ENCODE measurements around the gene SETD9. TPM values are rescaled to one million over a fixed set of nuclear protein-coding genes. Genes with fewer than 3 reads are reported as not detected.

SETD9 gene, protein sequence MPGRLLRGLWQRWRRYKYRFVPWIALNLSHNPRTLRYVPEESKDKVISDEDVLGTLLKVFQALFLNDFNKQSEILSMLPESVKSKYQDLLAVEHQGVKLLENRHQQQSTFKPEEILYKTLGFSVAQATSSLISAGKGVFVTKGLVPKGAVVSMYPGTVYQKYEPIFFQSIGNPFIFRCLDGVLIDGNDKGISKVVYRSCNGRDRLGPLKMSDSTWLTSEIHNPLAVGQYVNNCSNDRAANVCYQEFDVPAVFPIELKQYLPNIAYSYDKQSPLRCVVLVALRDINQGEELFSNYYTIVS
- 11.0 and 13.1 TPM in 2 replicates for total RNA-seq

- peak within 1 kb of the TSS; percentile 96 for H3K27ac Mint-ChIP-seq
- peaks cover 8% of the 10 kb centered on the region for H3K36me3 Mint-ChIP-seq (ENCODE audit: low read depth)
- peak within 1 kb of the TSS; percentile 86 for H3K4me3 Mint-ChIP-seq (ENCODE audit: low read depth)
- peaks cover 22% of the 10 kb centered on the region for H3K4me1 Mint-ChIP-seq (ENCODE audit: low read depth)
- intact Hi-C loops (cut with micrococcal nuclease) = loop anchor here (1.0 to 2.0 kb wide), 5 partner anchors 41 to 1551 kb away; partner anchors contain the start of genes MAP3K1 and PLK2
- peaks cover 5% of the 10 kb centered on the region for H3K9me3 Mint-ChIP-seq
- peaks cover 10% of the 10 kb centered on the region for H3K27me3 Mint-ChIP-seq (ENCODE audit: low read depth)
- peak; percentile 91 for DNase-seq (ENCODE audit: low spot score)
Measured at GRCh38 chr5:56909294-56910209, at the start of gene SETD9. SETD9 (plus strand) TSS chr5:56909596; CDS start chr5:56909646, 50 bp downstream.

DNA sequence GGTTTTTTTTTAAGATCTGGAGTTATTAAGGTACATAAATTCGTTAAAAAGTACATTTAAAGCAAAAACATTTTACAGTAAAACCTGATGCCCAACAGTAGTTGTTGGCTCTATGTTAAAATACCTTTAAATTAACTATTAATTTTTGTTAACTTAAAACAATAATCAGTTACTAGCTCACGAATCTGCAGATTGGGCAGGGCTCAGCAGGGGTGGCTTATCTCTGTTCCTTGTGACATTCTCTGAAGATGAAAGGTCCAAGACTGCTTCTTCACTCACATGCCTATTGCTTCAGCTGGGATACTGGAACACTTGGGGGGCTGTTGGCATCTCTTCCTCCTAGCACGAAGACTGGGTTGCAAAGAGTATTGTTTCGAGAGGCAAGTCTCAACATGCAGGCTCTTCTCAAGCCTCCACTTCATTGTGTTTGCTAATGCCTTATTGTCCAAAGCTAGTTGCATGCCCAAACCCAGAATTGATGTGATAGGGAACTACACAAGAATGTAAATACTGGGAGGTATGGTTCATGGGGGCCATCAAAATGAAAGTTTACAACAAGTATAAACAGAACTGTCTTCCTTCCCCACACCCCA, 47.4 kb upstream of the SETD9 start:
- Mint-ChIP-seq H3K9me3 (no peaks in the 10 kb centered on the region), H3K4me1 (ENCODE audit: low read depth) (peaks cover 3% of the 10 kb centered on the region), H3K36me3 (ENCODE audit: low read depth) (peaks cover 71% of the 10 kb centered on the region)

GRCh38 chr5:56862909-56863308, 46.5 kb upstream of the SETD9 start:
- Mint-ChIP-seq H3K27ac (no peak overlapping the region), H3K36me3 (ENCODE audit: low read depth) (peaks cover 67% of the 10 kb centered on the region)

More for the DNA sequence above, 47.4 kb upstream of the SETD9 start:
- no peak for DNase-seq (ENCODE audit: low spot score)
- H3K4me3 Mint-ChIP-seq (ENCODE audit: low read depth) = no peak overlapping the region
- intact Hi-C loops (cut with micrococcal nuclease) = no loop called here
- no peak overlapping the region for H3K27ac Mint-ChIP-seq
- H3K27me3 Mint-ChIP-seq (ENCODE audit: low read depth) = no peaks in the 10 kb centered on the region

DNA sequence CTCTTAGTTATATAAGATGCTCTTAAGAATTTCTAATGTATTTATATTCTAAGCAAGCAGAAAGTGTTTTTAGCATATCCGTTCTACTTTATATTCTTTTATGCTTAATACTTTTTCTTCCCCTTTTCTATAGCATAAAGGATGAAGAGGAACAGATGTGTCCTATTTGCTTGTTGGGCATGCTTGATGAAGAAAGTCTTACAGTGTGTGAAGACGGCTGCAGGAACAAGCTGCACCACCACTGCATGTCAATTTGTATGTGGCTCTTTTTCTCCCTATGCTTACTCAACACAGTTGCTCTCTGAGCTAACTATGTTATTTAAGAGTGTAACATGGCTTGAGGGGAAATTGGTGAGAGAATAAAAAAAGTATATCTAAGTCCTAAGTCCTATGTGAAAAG, 37.6 kb upstream of the SETD9 start:
- intact Hi-C loops (cut with micrococcal nuclease) = no loop called here
- Mint-ChIP-seq H3K9me3 (no peaks in the 10 kb centered on the region), H3K36me3 (ENCODE audit: low read depth) (peaks cover 58% of the 10 kb centered on the region), H3K4me3 (ENCODE audit: low read depth) (no peak overlapping the region), H3K4me1 (ENCODE audit: low read depth) (peaks cover 13% of the 10 kb centered on the region), H3K27ac (no peak overlapping the region), H3K27me3 (ENCODE audit: low read depth) (no peaks in the 10 kb centered on the region)
- no peak for DNase-seq (ENCODE audit: low spot score)

More at GRCh38 chr5:56862909-56863308, 46.5 kb upstream of the SETD9 start:
- no peaks in the 10 kb centered on the region for H3K27me3 Mint-ChIP-seq (ENCODE audit: low read depth)
- no peak overlapping the region for H3K4me3 Mint-ChIP-seq (ENCODE audit: low read depth)
- intact Hi-C loops (cut with micrococcal nuclease) = no loop called here
- peaks cover 3% of the 10 kb centered on the region for H3K4me1 Mint-ChIP-seq (ENCODE audit: low read depth)
- DNase-seq (ENCODE audit: low spot score) = no peak
- H3K9me3 Mint-ChIP-seq = no peaks in the 10 kb centered on the region

DNA sequence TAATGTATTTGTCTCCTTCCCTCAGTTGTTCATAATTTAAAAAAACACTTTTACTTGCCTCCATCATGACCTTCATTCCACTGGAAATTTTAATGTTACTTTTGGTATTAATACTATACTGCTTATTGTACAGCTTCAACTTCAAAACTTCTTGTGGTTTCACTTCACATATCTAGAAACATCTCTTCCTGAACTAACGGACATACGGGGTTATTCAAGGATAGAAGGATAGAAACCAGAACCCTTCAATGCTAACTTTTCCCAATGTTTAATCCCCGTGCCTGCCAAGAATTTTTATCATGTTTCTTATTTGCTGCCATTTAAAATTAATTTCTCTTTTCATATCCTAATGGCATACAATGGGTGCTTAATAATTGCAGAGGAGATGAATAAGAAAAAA, 36.3 kb upstream of the SETD9 start:
- Mint-ChIP-seq H3K27ac (peak overlapping the region; percentile 52), H3K4me1 (ENCODE audit: low read depth) (peaks cover 13% of the 10 kb centered on the region), H3K9me3 (no peaks in the 10 kb centered on the region), H3K27me3 (ENCODE audit: low read depth) (no peaks in the 10 kb centered on the region), H3K36me3 (ENCODE audit: low read depth) (peaks cover 67% of the 10 kb centered on the region), H3K4me3 (ENCODE audit: low read depth) (no peak overlapping the region)
- no peak for DNase-seq (ENCODE audit: low spot score)
- intact Hi-C loops (cut with micrococcal nuclease) = no loop called here

DNA sequence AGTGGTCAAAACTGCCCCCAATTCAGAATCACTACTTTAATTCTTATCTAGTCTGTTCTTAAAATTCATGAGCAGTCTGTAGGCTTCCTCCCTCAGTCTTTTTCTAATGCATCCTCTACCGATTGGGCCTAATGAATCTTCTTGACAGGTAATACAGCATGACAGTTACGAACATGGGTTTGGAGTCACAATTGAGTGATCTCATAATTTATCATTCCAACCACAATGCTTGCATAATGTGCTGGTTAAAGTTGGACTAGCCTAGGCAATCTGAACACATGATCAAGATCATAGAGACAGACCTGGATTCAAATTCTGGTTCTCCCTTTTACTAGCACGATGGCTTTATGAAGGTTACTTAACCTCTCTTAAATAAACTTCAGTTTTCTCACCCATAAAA, 33.1 kb upstream of the SETD9 start:
- no peak overlapping the region for H3K4me3 Mint-ChIP-seq (ENCODE audit: low read depth)
- peaks cover 76% of the 10 kb centered on the region for H3K36me3 Mint-ChIP-seq (ENCODE audit: low read depth)
- H3K9me3 Mint-ChIP-seq = no peaks in the 10 kb centered on the region
- intact Hi-C loops (cut with micrococcal nuclease) = no loop called here
- H3K27me3 Mint-ChIP-seq (ENCODE audit: low read depth) = no peaks in the 10 kb centered on the region
- H3K27ac Mint-ChIP-seq = no peak overlapping the region
- no peak for DNase-seq (ENCODE audit: low spot score)
- peaks cover 13% of the 10 kb centered on the region for H3K4me1 Mint-ChIP-seq (ENCODE audit: low read depth)

- H3K4me3 Mint-ChIP-seq (ENCODE audit: low read depth) = no peak overlapping the region
- H3K9me3 Mint-ChIP-seq = no peaks in the 10 kb centered on the region
- no peaks in the 10 kb centered on the region for H3K27me3 Mint-ChIP-seq (ENCODE audit: low read depth)
- H3K36me3 Mint-ChIP-seq (ENCODE audit: low read depth) = peaks cover 80% of the 10 kb centered on the region
- DNase-seq (ENCODE audit: low spot score) = no peak
- intact Hi-C loops (cut with micrococcal nuclease) = no loop called here
- peaks cover 3% of the 10 kb centered on the region for H3K4me1 Mint-ChIP-seq (ENCODE audit: low read depth)
- H3K27ac Mint-ChIP-seq = no peak overlapping the region
Measured at GRCh38 chr5:56881571-56881970, 27.8 kb upstream of the SETD9 start.

DNA sequence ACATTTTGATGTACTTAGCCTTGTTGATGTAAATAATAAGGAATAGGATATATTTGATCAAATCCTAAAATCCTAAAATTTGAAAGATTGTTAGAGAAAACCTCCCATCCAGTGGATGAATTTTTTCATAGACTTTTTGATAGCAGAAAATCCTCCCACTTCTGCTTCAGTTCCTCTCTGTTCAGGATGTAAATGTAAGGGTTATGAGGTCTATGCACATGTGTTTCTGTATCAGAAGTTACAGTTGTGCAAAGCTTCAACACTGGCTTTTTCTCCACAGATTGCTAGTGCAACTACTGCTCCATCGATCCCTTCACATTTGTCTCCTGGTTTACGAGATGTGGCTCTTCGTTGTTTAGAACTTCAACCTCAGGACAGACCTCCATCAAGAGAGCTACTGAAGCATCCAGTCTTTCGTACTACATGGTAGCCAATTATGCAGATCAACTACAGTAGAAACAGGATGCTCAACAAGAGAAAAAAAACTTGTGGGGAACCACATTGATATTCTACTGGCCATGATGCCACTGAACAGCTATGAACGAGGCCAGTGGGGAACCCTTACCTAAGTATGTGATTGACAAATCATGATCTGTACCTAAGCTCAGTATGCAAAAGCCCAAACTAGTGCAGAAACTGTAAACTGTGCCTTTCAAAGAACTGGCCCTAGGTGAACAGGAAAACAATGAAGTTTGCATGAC, 16.0 kb upstream of the SETD9 start:
- Mint-ChIP-seq H3K4me3 (ENCODE audit: low read depth) (no peak overlapping the region), H3K9me3 (no peaks in the 10 kb centered on the region), H3K36me3 (ENCODE audit: low read depth) (peaks cover 71% of the 10 kb centered on the region), H3K27me3 (ENCODE audit: low read depth) (no peaks in the 10 kb centered on the region), H3K27ac (no peak overlapping the region), H3K4me1 (ENCODE audit: low read depth) (peaks cover 8% of the 10 kb centered on the region)
- intact Hi-C loops (cut with micrococcal nuclease) = no loop called here
- no peak for DNase-seq (ENCODE audit: low spot score)

GRCh38 chr5:56896763-56897162, 12.6 kb upstream of the SETD9 start:
- no peaks in the 10 kb centered on the region for H3K27me3 Mint-ChIP-seq (ENCODE audit: low read depth)
- intact Hi-C loops (cut with micrococcal nuclease) = no loop called here
- H3K4me1 Mint-ChIP-seq (ENCODE audit: low read depth) = peaks cover 8% of the 10 kb centered on the region
- H3K36me3 Mint-ChIP-seq (ENCODE audit: low read depth) = peaks cover 41% of the 10 kb centered on the region
- H3K27ac Mint-ChIP-seq = no peak overlapping the region
- H3K9me3 Mint-ChIP-seq = no peaks in the 10 kb centered on the region
- DNase-seq (ENCODE audit: low spot score) = no peak
- no peak overlapping the region for H3K4me3 Mint-ChIP-seq (ENCODE audit: low read depth)

DNA sequence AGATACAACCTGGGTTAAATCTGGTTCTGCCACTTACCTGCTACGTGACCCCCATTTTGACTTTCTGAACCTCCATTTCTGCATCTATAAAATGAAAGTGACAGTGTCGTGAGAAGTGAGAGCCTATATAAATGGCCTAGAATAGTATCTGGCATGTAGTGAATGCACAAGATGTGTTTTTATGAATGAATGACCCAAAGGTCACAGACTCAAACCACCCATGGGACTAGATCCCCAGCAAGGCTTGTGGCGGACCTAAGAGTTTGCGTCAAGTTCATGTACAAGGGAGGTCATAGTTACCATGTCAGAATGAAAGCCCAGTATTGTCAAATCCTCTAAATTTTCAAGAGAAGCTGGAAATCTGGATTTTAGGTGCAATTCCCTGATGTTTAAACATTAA, 11.2 kb upstream of the SETD9 start:
- DNase-seq (ENCODE audit: low spot score) = no peak
- H3K4me3 Mint-ChIP-seq (ENCODE audit: low read depth) = no peak overlapping the region
- peaks cover 2% of the 10 kb centered on the region for H3K27me3 Mint-ChIP-seq (ENCODE audit: low read depth)
- H3K4me1 Mint-ChIP-seq (ENCODE audit: low read depth) = peaks cover 5% of the 10 kb centered on the region
- no peak overlapping the region for H3K27ac Mint-ChIP-seq
- no peaks in the 10 kb centered on the region for H3K9me3 Mint-ChIP-seq
- intact Hi-C loops (cut with micrococcal nuclease) = no loop called here
- H3K36me3 Mint-ChIP-seq (ENCODE audit: low read depth) = peaks cover 31% of the 10 kb centered on the region

DNA sequence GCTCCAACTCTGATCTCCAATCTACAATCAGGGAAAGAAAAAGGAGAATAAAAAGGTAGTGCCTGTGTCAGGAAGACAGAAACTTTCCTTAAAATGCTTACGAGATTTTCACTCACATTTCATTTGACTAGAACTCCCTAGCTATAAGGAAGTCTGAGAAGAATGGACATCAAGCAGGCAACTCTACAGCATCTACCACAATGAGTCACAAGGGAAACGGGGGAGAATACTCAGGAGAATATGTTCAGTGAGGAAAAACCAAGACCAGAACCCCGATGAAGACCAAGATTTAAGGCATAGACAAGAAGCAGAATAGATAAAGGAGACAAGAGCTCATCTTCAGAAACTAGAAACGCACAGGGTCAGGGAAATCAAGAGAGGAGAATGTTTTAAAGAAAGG, 9.0 kb upstream of the SETD9 start:
- DNase-seq (ENCODE audit: low spot score) = no peak
- Mint-ChIP-seq H3K9me3 (no peaks in the 10 kb centered on the region), H3K27ac (no peak overlapping the region), H3K27me3 (ENCODE audit: low read depth) (peaks cover 12% of the 10 kb centered on the region), H3K4me3 (ENCODE audit: low read depth) (no peak overlapping the region), H3K4me1 (ENCODE audit: low read depth) (peaks cover 2% of the 10 kb centered on the region), H3K36me3 (ENCODE audit: low read depth) (peaks cover 14% of the 10 kb centered on the region)
- intact Hi-C loops (cut with micrococcal nuclease) = loop anchor here (2.0 kb wide), 1 partner anchor 376 kb away; no protein-coding TSS in a partner anchor

- H3K36me3 Mint-ChIP-seq (ENCODE audit: low read depth) = peaks cover 11% of the 10 kb centered on the region
Measured at GRCh38 chr5:56900858-56901578, 8.4 kb upstream of the SETD9 start.

More at GRCh38 chr5:56900858-56901578, 8.4 kb upstream of the SETD9 start:
- Mint-ChIP-seq H3K4me3 (ENCODE audit: low read depth) (no peak overlapping the region), H3K27ac (no peak overlapping the region), H3K4me1 (ENCODE audit: low read depth) (peaks cover 2% of the 10 kb centered on the region), H3K27me3 (ENCODE audit: low read depth) (peaks cover 14% of the 10 kb centered on the region), H3K9me3 (no peaks in the 10 kb centered on the region)
- DNase-seq (ENCODE audit: low spot score) = no peak
- intact Hi-C loops (cut with micrococcal nuclease) = loop anchor here (1.0 to 2.0 kb wide), 3 partner anchors 237 to 376 kb away; no protein-coding TSS in a partner anchor
